Measurements from ENCODE around the gene DNAJB6.

Gene DNAJB6

GRCh38 chr7:157397731-157398691 lies 61.2 kb downstream of the DNAJB6 start:
- DNase-seq = no peak

- no peak for DNase-seq
Measured at GRCh38 chr7:157399086-157399687, 62.4 kb downstream of the DNAJB6 start.

DNA sequence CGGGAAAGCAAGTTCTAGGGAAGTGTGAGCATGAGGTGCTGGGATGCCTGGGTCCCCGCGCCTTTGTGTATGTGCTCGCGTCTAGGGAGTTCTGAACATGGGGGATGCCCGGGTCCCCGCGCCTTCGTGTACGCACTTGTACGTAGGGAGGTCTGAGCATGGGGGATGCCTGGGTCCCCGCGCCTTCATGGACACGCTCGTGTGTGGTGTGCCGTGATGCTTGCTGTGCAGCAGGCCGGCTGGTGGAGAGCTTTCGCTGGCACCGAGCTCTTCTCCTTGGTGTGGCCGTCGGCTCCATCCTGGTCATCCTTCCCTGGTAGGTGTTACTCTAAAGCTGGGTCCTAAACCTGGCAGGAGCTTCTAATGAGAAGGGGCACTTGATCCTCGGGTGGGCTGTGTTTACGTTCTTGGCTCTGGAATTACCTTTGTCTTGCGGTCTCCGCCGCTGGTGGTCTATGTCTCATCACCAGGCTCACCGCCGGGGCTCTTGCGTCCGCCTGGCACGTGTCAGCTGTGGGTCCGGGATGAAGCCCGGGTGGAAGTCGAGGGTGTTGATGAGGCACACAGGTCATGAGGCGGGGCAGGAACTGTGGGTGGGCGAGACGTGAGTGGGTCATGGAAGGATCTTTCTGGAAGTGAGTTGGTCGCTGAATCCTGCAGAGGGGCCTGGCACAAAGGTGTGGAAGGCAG lies 63.5 kb downstream of the DNAJB6 start:
- no peak for DNase-seq

GRCh38 chr7:157401567-157402387 lies 65.0 kb downstream of the DNAJB6 start:
- no peak for DNase-seq

GRCh38 chr7:157402388-157402703 lies 65.5 kb downstream of the DNAJB6 start:
- DNase-seq = no peak

DNA sequence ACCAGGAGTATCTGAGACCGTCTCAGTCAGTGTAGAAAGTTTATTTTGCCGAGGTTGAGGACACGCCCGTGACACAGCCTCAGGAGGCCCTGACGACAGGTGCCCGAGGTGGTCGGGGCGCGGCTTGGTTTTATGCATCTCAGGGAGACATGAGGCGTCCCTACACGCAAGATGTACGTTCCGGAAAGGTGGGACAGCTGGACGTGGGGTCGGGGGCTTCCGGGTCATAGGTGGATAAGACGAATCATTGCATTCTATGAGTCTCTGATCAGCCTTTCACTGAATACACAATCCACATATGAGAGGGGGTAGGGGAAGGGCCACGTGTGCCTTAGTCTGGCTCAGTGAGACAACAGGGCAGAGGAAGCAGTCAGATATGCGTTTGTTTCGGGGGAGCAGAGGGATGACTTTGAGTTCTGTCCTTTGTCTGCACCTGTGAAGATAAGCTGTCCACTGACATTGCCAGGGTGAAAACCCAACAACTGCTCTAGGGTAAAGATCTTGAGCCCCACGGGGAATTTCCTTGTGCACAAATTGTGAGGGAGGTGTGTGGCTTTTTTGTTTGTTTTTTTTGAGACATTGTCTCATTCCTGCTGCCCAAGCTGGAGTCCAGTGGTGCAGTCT lies 66.2 kb downstream of the DNAJB6 start:
- DNase-seq = no peak

GRCh38 chr7:157403646-157404401 lies 67.0 kb downstream of the DNAJB6 start:
- DNase-seq = no peak

DNA sequence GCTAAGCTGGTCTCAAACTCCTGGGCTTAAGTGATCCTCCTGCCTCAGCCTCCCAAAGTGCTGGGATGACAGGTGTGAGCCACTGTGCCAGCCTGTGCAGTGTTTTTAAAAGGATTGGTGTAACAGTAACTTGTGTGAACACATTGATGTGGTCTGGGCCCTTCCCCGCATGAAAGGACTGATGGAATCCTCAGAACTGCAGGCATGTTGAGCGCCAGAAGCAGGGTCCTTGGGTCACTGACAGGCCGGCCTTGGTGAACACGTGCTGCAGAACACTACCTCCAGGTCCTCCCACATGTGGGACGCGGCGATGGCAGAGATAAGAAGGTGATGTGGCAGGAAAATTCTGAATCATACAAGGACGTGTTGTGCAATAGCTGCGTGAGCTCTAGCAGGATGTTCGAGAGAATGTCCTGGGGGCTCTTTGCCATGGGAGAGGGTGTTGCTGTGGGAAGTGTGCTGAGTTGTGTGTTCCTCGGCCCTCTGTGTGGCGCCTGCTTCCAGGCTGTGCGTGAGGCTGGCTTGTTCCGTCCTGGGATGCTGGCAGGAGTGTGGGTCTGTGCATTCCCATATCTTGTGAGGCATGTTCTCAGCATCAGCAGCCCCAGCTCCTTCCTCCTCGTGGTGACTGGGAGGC lies 68.2 kb downstream of the DNAJB6 start:
- DNase-seq = no peak

DNA sequence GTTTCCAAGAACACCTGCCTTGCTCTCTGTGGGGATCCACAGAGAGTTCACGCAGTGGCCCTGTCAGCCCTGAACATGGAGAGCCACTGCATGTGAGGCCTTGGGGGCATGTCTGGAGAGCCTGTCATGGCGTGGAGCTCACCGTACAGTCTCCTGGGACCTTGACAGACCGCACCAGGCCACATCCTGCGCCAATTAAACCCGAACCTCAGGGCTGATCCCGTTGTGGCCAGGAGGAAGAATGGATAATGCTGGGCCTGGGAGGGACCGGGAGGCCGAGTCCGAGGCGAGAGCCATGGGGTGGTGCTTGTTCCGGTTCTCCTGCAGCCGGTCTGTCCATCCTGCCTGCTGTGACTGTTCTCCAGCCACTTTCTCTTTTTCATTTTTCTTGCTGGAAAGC lies 68.7 kb downstream of the DNAJB6 start:
- no peak for DNase-seq

DNA sequence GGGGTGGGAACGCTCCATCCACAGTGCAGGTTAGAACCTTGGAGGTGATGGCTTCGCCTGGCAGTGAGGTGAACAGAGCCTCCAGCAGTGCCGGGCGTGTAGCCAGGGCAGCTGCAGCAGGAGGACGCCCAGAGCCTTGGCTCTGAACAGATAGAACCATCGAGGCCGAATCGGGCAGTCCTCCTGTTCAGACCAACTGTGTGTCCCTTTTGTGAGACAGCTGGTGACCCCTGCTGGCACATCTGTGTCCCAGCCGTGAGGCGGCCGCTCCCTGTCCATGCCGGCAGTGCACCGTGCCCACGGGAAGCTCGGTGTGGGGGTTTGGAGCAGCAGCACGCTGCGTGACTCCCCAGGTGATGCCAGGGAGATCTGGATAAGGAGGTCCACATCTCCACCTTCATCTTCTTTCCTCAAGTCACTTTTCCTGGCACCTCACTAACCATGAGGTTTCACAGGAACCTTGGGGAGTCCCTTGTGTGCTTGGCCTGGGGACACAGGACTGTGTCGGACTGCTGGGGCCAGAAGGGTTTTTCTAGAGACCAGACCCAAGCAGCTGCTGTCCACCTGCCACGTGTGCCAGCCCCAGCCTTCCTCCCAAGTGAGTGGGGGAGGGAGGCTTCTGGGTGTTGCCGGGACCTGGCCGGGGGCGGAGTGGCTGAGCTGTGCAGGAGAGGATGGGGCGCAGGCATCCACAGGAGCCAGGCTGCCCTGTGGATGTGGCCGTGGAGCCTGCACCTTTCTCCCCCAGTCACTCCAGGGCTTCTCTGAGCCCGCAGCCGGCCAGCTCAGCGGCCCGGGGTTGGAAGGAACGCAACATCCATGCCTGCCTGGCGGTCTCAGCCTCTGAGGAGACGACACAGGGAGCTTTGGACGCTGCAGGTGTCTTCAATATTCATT lies 69.4 kb downstream of the DNAJB6 start:
- no peak for DNase-seq

- DNase-seq = no peak
Measured at GRCh38 chr7:157406971-157407370, 70.2 kb downstream of the DNAJB6 start.

DNA sequence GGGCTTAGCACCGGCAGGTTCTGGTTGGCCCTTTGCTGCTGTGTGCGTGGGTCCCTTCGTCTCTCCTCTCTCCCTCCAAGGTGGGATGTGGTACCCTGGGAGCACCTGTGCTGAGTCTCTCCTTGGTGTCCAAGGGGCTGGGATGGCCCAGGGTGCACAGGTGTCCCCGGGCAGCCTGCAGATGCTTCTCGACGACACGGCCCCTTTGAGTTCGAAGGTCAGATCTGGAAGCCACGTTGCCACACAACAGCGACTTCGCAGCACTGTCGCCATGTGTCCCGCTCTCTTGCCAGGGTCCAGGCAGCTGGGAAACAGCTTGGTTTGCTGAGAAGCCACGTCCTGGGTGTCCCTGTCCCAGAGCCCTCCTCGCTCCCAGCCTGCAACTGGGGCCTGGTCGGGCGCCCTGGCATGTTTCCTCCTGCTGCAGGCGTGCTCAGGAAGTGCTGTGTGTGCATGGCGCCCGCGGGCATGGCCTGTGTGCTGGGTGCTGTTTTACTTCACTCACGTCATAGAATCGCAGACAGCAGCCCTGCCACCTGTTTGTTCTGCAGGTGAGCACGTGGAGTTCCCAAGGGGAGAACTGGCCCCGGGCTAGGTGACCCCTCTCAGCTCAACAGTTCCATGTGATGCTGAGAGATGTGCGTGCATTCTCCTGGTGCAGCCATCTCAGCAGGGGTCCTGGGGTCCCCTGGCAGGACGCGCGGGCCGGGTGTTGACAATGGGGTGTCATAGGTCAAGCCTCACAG lies 70.9 kb downstream of the DNAJB6 start:
- DNase-seq = no peak

GRCh38 chr7:157408258-157409101 lies 71.7 kb downstream of the DNAJB6 start:
- DNase-seq = no peak

DNA sequence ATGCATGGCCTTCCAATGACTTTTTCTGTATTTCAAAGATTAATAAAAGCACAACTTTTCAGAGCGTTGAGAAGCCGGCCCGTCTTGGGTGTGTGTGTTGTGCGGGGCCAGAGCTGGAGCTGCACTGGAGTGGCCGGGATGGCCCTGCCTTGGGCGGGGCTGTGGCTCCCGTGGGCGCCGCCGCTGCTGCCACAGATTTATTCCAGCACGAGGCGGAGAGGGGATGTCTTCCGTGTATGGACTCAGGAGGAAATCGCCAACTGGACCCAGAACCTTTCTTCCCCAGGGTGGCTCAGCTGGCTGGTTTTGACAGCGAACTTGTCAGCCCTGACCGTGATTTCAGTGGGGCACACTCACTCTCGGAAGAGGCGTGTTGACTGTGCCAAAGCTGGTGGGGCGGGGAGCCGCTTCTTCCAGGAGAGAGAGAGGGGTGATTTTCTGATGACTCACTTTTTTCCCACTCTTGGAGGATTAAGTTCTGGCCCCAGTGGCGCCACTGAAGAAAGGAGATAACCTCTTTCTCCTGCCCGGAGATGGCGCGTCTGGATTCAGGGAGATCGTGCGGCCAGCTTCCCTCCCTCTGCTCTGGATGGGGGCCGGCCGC lies 72.4 kb downstream of the DNAJB6 start:
- DNase-seq = no peak

DNA sequence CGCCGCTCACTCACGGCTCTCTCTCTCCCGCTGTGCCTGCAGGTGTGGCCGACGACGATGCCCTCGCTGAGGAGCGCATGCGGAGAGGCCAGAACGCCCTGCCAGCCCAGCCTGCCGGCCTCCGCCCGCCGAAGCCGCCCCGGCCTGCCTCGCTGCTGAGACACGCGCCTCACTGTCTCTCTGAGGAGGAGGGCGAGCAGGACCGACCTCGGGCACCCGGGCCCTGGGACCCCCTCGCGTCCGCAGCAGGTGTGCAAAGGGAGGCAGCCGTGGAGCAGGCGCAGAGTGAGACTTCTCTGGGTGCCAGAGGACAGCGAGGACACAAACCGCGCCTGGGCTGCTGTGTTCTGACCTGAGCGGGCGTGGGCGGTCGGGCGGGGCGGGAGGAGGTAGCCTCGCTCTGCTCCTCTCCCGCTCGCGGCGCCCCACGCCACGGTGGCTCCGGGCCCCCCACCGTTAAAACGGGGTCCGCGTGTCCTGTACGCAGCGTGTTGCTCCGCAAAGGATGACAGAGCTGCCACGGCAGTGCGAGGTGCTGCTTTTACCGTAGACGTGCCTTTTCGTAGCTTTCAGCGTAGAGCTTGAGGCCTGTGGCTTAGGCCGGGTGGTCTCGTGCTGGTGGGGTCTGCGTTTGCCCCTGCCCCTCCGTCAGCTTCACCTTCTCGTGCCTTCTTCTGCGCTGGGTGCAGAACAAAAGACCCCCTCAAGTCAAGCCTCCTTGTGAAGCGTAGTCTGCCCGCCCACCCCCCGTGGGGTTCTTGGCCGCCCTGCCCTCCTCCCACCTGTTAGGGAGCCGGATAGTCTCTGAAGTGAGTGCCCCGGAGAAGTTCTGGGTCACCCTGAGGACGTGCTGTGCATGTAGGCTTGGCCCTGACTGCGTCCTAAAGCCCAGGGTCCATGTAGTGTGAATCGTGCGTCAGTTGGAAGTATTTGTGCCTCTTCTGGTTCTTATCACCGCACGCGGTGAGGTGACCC lies 73.2 kb downstream of the DNAJB6 start:
- DNase-seq = no peak

- no peak for DNase-seq
Measured at GRCh38 chr7:157410831-157411556, 74.2 kb downstream of the DNAJB6 start.

Data from activated CD4-positive, alpha-beta T cell treated with anti-CD3 and anti-CD28 coated beads for 4 hours (primary cell).